ENCODE results near the gene ARHGEF40. TPM values are rescaled to one million over a fixed set of nuclear protein-coding genes. Genes with fewer than 3 reads are reported as not detected.

Gene ARHGEF40
- polyA plus RNA-seq, 1 experiment: 40.7 TPM

DNA sequence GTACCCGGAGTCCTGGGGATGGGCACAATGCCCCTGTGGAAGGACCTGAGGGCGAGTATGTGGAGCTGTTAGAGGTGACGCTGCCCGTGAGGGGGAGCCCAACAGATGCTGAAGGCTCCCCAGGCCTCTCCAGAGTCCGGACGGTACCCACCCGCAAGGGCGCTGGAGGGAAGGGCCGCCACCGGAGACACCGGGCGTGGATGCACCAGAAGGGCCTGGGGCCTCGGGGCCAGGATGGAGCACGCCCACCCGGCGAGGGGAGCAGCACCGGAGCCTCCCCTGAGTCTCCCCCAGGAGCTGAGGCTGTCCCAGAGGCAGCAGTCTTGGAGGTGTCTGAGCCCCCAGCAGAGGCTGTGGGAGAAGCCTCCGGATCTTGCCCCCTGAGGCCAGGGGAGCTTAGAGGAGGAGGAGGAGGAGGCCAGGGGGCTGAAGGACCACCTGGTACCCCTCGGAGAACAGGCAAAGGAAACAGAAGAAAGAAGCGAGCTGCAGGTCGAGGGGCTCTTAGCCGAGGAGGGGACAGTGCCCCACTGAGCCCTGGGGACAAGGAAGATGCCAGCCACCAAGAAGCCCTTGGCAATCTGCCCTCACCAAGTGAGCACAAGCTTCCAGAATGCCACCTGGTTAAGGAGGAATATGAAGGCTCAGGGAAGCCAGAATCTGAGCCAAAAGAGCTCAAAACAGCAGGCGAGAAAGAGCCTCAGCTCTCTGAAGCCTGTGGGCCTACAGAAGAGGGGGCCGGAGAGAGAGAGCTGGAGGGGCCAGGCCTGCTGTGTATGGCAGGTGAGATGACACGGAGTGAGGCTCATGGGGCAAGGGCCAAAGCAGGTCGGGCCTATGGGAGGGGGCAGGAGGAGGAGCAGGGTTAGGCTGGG, 4.5 kb downstream of the ARHGEF40 start:
- POLR2A ChIA-PET: no interaction called here
- no peak for DNase-seq (ENCODE audit: low read depth, low spot score)
- CTCF ChIA-PET: interaction anchor here (5.3 to 9.0 kb wide), 3 partner anchors 19 to 61 kb away, joined by 76 to 128 read pairs (median 86); no protein-coding TSS in a partner anchor

DNA sequence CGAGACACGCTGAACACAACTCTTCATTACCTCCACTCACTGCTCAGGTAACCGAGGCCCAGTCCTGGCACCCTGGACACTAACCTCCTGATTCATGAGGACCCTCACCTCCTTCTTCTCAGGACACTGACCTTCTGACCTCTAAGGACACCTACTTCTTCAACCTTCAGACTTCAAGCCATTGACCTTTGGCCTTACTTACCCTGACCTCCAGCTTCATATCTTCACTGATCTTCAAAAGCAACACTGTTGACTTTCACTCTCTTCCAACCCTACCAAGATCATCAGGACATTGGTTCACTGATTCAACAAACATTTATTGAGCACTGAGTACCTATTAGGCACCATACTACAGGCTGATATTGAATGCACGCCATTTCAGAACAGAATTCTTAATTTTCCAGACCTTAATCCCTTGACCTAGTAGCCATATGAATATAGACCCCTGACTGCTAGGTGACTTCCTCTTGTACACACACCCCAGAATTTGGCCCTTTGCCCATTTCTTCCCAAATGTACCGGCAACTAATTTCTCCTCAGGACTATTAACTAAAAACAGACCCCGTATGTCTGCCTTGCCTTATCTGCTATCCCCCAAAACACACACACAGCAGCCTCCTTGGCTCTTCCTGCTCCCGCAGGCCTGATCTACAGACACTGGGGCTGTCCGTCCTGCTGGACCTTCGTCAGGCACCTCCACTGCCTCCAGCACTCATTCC, 5.8 kb downstream of the ARHGEF40 start:
- ChIA-PET CTCF (interaction anchor here (9.0 kb wide), 1 partner anchor 18 kb away, joined by 128 read pairs; no protein-coding TSS in a partner anchor), POLR2A (no interaction called here)
- TF ChIP-seq, protein P1, sequence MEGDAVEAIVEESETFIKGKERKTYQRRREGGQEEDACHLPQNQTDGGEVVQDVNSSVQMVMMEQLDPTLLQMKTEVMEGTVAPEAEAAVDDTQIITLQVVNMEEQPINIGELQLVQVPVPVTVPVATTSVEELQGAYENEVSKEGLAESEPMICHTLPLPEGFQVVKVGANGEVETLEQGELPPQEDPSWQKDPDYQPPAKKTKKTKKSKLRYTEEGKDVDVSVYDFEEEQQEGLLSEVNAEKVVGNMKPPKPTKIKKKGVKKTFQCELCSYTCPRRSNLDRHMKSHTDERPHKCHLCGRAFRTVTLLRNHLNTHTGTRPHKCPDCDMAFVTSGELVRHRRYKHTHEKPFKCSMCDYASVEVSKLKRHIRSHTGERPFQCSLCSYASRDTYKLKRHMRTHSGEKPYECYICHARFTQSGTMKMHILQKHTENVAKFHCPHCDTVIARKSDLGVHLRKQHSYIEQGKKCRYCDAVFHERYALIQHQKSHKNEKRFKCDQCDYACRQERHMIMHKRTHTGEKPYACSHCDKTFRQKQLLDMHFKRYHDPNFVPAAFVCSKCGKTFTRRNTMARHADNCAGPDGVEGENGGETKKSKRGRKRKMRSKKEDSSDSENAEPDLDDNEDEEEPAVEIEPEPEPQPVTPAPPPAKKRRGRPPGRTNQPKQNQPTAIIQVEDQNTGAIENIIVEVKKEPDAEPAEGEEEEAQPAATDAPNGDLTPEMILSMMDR (IDR thresholded peaks at IDR 0.05; ENCODE audit: low read depth, low read length): no peak
- Histone ChIP-seq H3K27ac (ENCODE audit: low read depth, low read length) (no peak overlapping the region), H3K9me3 (ENCODE audit: control insufficient read depth, insufficient read depth, low read length) (no peaks in the 10 kb centered on the region; the same call in 1 of the 2 replicates), H3K27me3 (ENCODE audit: control insufficient read depth, insufficient read depth, low read length) (no peaks in the 10 kb centered on the region), H3K4me3 (ENCODE audit: low read depth, low read length) (no peak overlapping the region)
- DNase-seq (ENCODE audit: low read depth, low spot score): no peak

More for the DNA sequence above, 4.5 kb downstream of the ARHGEF40 start:
- no peak overlapping the region for H3K27ac ChIP-seq (ENCODE audit: low read depth, low read length)
- H3K27me3 ChIP-seq (ENCODE audit: control insufficient read depth, insufficient read depth, low read length): no peaks in the 10 kb centered on the region
- TF ChIP-seq, protein P1 (IDR thresholded peaks at IDR 0.05; ENCODE audit: low read depth, low read length): no peak
- no peaks in the 10 kb centered on the region; the same call in 1 of the 2 replicates for H3K9me3 ChIP-seq (ENCODE audit: control insufficient read depth, insufficient read depth, low read length)
- H3K4me3 ChIP-seq (ENCODE audit: low read depth, low read length): no peak overlapping the region

DNA sequence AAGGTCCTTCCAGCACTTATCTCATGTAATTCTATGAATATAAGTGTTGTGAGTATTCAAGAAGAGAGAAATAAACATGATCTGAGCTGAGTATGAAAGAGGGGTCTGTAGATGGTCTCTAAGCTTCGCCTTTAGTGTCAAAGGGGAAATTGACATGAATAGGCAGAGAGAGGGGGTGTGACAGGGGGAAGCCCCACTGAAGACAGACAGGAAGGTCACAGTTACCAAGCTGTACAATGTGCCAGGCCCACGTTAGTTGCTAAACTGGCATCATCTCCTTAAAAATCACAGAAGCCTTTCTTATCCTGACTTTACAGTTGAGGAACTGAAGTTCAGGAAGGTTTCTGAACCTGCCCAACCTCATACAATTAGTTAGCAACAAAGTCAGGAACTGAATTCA, 7.6 kb downstream of the ARHGEF40 start:
- DNase-seq (ENCODE audit: low read depth, low spot score): no peak
- H3K4me3 ChIP-seq (ENCODE audit: low read depth, low read length): no peak overlapping the region
- CTCF ChIA-PET: interaction anchor here (1.4 to 9.0 kb wide), 3 partner anchors 16 to 62 kb away, joined by 3 to 128 read pairs (median 4); no protein-coding TSS in a partner anchor
- POLR2A ChIA-PET: no interaction called here
- TF ChIP-seq, protein P1 (IDR thresholded peaks at IDR 0.05; ENCODE audit: low read depth, low read length): no peak
- no peak overlapping the region for H3K27ac ChIP-seq (ENCODE audit: low read depth, low read length)
- H3K9me3 ChIP-seq (ENCODE audit: control insufficient read depth, insufficient read depth, low read length): no peaks in the 10 kb centered on the region
- no peaks in the 10 kb centered on the region for H3K27me3 ChIP-seq (ENCODE audit: control insufficient read depth, insufficient read depth, low read length)

DNA sequence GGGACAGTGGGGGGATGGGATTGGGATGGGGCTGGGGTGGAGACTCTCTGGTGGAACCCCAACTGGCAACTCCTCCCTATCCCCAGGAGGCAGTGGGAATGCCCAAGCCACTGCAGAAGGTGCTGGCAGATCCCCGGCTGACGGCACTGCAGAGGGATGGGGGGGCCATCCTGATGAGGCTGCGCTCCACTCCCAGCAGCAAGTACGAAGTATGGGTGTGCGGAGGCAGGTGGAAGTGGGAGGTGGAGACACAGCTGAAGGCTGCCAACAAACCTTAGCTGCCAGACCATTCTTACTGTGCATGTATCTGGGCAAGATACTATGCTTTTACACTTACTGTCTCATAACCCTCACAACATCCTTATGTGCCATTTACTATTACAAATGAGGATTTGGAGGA, 8.2 kb downstream of the ARHGEF40 start:
- Histone ChIP-seq H3K27me3 (ENCODE audit: control insufficient read depth, insufficient read depth, low read length) (no peaks in the 10 kb centered on the region), H3K9me3 (ENCODE audit: control insufficient read depth, insufficient read depth, low read length) (no peaks in the 10 kb centered on the region), H3K27ac (ENCODE audit: low read depth, low read length) (no peak overlapping the region), H3K4me3 (ENCODE audit: low read depth, low read length) (no peak overlapping the region)
- DNase-seq (ENCODE audit: low read depth, low spot score): no peak
- POLR2A ChIA-PET: no interaction called here
- TF ChIP-seq, protein P1 (IDR thresholded peaks at IDR 0.05; ENCODE audit: low read depth, low read length): no peak
- CTCF ChIA-PET: interaction anchor here (1.4 to 9.0 kb wide), 3 partner anchors 16 to 63 kb away, joined by 3 to 128 read pairs (median 4); no protein-coding TSS in a partner anchor

Data from AG04450 (cell line).